Measurements from ENCODE around the gene RIMS4. TPM values are rescaled to one million over a fixed set of nuclear protein-coding genes. Genes with fewer than 3 reads are reported as not detected.

Gene RIMS4
- total and polyA plus RNA-seq, 9 of the 15 experiments (the other 6 are each of a cell fraction or from before 2014, with no cell fraction given), result 0.04 TPM; not detected in 8

GRCh38 chr20:44835661-44836221 lies 25.4 kb upstream of the RIMS4 start:
- peaks cover 22 to 39% of the 10 kb centered on the region in 2 experiments for H3K27me3 ChIP-seq (ENCODE audit: control insufficient read depth in 2 of 2, insufficient read depth in 2 of 2, low read length in 2 of 2)
- no peaks in the 10 kb centered on the region for H3K9me1 ChIP-seq (ENCODE audit: control insufficient read depth, insufficient read depth, low read length)
- intact Hi-C loops (cut with micrococcal nuclease) (no loop called here), in situ Hi-C loops (cut with MboI) (no loop called here)
- WGBS (ENCODE audit: insufficient coverage, low coverage, missing lambda C conversion rate), result 0% methylated on average over 6 of the region's 7 CpGs
- no peaks in the 10 kb centered on the region for H3K79me2 ChIP-seq (ENCODE audit: control insufficient read depth, insufficient read depth, low read length)
- no peak overlapping the region for H2AFZ ChIP-seq (ENCODE audit: low read depth, low read length)
- no peak overlapping the region for H3K4me3 ChIP-seq
- no peak for DNase-seq (ENCODE audit: extremely low read depth in 1 of 4, low spot score in 3 of 4)
- TF ChIP-seq FOXP4 (CRISPR knock-in tag; IDR thresholded peaks at IDR 0.05; ENCODE audit: borderline replicate concordance) (no peak), BRD9 (IDR thresholded peaks at IDR 0.05; ENCODE audit: low read depth, partially characterized antibody) (no peak), RAD21 (CRISPR knock-in tag; conservative IDR thresholded peaks at IDR 0.05 in 1 of 2, IDR thresholded peaks at IDR 0.05 in 1 of 2) (no peak), FOXP1 (CRISPR knock-in tag; IDR thresholded peaks at IDR 0.05) (no peak), ETS2 (tag; IDR thresholded peaks at IDR 0.05; ENCODE audit: borderline replicate concordance, poor library complexity, severe bottlenecking) (no peak), MYNN (IDR thresholded peaks at IDR 0.05) (no peak), MYNN (CRISPR knock-in tag; IDR thresholded peaks at IDR 0.05) (no peak)
- no peak for ATAC-seq
- H4K20me1 ChIP-seq (replicated peaks; ENCODE audit: control insufficient read depth, insufficient read depth, low read length), result no peaks in the 10 kb centered on the region
- no TSS peak for BruUV-seq (replicated peaks)
- H3K36me3 ChIP-seq (ENCODE audit: control insufficient read depth, insufficient read depth, low read length), result no peaks in the 10 kb centered on the region
- no peaks in the 10 kb centered on the region for H3K4me1 ChIP-seq (replicated peaks in 1 of 2; ENCODE audit: control insufficient read depth in 2 of 2, insufficient read depth in 2 of 2, low read length in 2 of 2)
- H3K9me3 ChIP-seq (replicated peaks; ENCODE audit: control insufficient read depth, insufficient read depth, low read depth, low read length), result no peaks in the 10 kb centered on the region
- no peak overlapping the region for H3K27ac ChIP-seq (ENCODE audit: extremely low read depth, low read depth, low read length)
- POLR2A ChIA-PET, result interaction anchor here (0.8 kb wide), 1 partner anchor 50 kb away, joined by 3 read pairs; no protein-coding TSS in a partner anchor
- no peak overlapping the region for H3K4me2 ChIP-seq (ENCODE audit: insufficient read depth, low read length)
- CTCF ChIA-PET (ENCODE audit: low intra/inter-chr PET ratio), result no interaction called here
- H3K9ac ChIP-seq (ENCODE audit: insufficient read depth in 1 of 2, low read depth in 2 of 2, low read length in 2 of 2), result no peak overlapping the region
- FAIRE-seq, result no peak
